GM23248 (cell line): ENCODE results near the gene PKHD1.

Experiments
- EZH2 ChIP-seq: fragments of 200-600 bp; sonication (generic); IDR thresholded peaks from 2 replicates; pipeline ENCODE4 v1.6.1; 2018; ENCODE audit warnings: antibody characterized with exemption, mild to moderate bottlenecking; ENCODE audit not compliant: insufficient read depth, poor library complexity, severe bottlenecking
- EZH2phosphoT487 ChIP-seq: fragments of 200-600 bp; sonication (generic); IDR thresholded peaks from 2 replicates; pipeline ENCODE4 v1.6.1; 2018; ENCODE audit warnings: antibody characterized with exemption, moderate library complexity, mild to moderate bottlenecking, low read depth; ENCODE audit not compliant: insufficient read depth

DNA sequence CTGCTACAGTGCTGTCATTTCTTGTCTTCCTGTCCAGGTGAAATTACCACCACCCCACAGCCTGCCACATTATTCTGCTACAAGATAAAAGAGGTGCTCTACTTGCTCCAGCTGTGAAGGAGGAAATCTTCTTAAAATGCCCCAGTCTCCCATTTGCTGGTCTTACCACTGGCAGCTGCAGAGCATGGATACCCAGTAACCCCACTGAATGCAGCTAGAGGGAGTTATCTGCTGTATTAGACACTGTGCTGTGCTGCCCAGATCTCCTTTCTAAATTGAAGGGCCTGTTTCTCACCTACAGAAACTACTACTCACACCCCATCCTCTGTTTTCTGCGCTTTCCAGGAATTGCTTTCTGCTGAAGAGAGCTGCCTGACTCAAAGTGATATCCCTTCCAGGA is 517.8 kb downstream of the PKHD1 start:
- no peak for TF ChIP-seq EZH2
- TF ChIP-seq EZH2phosphoT487: no peak
